GM12865 (cell line): ENCODE data around the gene RIC3.
A peak's percentile ranks its signal among the peaks of the same experiment; 100 is the strongest.

ENCODE experiments used
- DNase-seq: peaks from one replicate; pipeline ENCODE4 v3.0.0; 2010; ENCODE audit warnings: low read depth
- H3K4me3 ChIP-seq: 2 replicates; pipeline ENCODE4 v1.5.1; 2011; ENCODE audit warnings: mild to moderate bottlenecking, low read depth, low read length, control low read depth
- TF ChIP-seq, protein P1 (sequence below): IDR thresholded peaks from 2 replicates; pipeline ENCODE4 v1.5.1; 2011; ENCODE audit warnings: low read length, control low read depth, low read depth, inconsistent platforms; ENCODE audit not compliant: insufficient read depth; ENCODE audit errors: missing control alignments

RIC3 gene

GRCh38 chr11:8168485-8169257 lies at the start of gene RIC3:
TSS of gene RIC3 (minus strand) at chr11:8169025. CDS start at chr11:8168989, 36 bp downstream.
- H3K4me3 ChIP-seq, result peak within 1 kb of the TSS; percentile 57
- DNase-seq, result peak; percentile 63
- TF ChIP-seq, protein P1, sequence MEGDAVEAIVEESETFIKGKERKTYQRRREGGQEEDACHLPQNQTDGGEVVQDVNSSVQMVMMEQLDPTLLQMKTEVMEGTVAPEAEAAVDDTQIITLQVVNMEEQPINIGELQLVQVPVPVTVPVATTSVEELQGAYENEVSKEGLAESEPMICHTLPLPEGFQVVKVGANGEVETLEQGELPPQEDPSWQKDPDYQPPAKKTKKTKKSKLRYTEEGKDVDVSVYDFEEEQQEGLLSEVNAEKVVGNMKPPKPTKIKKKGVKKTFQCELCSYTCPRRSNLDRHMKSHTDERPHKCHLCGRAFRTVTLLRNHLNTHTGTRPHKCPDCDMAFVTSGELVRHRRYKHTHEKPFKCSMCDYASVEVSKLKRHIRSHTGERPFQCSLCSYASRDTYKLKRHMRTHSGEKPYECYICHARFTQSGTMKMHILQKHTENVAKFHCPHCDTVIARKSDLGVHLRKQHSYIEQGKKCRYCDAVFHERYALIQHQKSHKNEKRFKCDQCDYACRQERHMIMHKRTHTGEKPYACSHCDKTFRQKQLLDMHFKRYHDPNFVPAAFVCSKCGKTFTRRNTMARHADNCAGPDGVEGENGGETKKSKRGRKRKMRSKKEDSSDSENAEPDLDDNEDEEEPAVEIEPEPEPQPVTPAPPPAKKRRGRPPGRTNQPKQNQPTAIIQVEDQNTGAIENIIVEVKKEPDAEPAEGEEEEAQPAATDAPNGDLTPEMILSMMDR, result no peak

DNA sequence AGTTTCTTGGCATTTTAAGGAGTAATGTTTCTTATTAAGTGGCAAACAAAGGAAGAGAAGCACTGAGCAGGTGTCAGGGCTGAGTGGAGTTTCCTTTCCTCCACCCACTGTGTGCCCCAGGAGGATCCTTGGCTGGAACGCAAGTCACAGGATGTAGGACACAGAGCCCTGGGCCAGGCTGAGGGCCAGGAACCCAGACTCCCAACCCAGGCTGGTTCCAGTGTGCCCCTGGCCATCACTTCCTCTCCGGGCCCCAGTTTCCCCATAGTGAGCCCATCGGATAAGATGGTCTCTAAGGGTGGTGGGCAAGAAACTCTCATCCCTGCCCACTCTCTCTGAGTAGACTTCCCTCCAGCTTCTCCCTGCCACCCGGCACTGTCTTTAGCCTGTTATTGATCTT lies 49.6 kb upstream of the RIC3 start:
- no peak for DNase-seq
- no peak overlapping the region for H3K4me3 ChIP-seq
- TF ChIP-seq, protein P1, result no peak

DNA sequence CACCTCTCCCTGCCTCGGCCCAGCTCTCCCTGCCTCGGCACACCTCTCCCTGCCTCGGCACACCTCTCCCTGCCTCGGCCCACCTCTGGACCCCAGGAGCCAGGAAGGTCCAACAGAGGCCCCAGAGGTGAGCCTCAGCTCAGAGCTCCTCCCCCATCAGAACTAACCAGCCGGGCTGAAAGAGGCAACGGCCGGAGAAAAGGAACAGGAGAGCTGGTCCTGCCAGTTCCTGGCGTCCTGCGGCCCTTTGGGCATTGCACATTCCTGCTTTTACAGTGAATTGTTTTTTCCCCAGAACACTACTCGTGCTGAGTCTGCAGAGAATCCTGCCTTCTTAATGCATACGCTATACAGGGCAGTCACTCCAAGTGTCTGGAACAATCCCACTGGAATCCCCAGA lies 49.1 kb upstream of the RIC3 start:
- H3K4me3 ChIP-seq, result no peak overlapping the region
- TF ChIP-seq, protein P1, result no peak
- DNase-seq, result no peak

DNA sequence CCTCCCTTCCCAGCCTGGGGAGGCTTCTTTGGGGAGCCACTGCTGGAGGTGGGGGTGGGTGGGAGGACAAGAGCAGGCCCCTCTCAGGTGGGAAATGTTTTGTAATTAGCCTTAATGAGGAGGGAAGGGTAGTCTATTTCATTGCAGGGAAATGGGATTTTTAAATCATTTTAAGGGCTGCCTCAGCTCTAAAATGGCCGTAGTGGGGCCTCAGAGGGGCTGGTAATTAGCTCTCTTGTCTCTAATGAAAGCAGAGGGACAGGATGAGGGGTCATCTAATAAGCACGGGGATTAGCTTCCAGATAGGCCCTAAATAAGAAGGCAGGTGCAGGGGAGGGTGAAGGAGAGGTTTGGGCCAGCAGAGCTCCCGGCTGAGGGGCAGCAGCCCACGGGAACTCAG lies 48.3 kb upstream of the RIC3 start:
- DNase-seq, result no peak

DNA sequence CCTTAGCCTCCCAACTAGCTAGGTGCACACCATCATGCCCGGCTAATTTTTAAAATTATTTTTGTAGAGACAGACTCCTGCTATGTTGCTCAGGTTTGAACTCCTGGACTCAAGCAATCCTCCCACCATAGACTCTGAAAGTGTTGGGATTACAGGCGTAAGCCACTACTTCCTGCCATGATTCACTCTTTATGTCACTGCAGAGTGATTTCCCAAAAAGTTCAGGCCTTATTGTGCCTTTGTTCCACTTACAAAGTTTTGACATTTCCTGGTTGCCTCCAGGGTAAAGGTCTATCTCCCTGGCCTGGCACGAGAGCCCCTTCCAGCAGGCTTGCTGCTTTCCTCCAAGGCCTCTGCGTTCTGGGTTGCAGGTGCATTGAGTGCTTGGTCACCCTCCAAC lies 44.6 kb upstream of the RIC3 start:
- no peak overlapping the region for H3K4me3 ChIP-seq
- DNase-seq, result no peak
- TF ChIP-seq, protein P1, result no peak

More for the DNA sequence above, 48.3 kb upstream of the RIC3 start:
- no peak overlapping the region for H3K4me3 ChIP-seq
- TF ChIP-seq, protein P1, result no peak

GRCh38 chr11:8209208-8209807 lies 40.5 kb upstream of the RIC3 start:
- H3K4me3 ChIP-seq, result no peak overlapping the region
- DNase-seq, result peak; percentile 42
- TF ChIP-seq, protein P1, result peak; percentile 70
